ENCODE data around the gene PCMTD2. TPM values are rescaled to one million over a fixed set of nuclear protein-coding genes. Genes with fewer than 3 reads are reported as not detected.

PCMTD2 gene
- total RNA-seq, 4 donors from 2014 or later = 36.5 to 54.8 (median 44.5) TPM

- intact Hi-C loops (cut with DNase I) = no loop called here
- Histone ChIP-seq H3K27ac (replicated peaks in 1 of 4) (no peak overlapping the region), H3K4me1 (no peaks in the 10 kb centered on the region), H3K4me3 (no peak overlapping the region), H3K27me3 (no peaks in the 10 kb centered on the region), H3K9me3 (no peaks in the 10 kb centered on the region), H3K36me3 (peaks cover 7 to 36% (median 23%) of the 10 kb centered on the region in 4 donors)
- TF ChIP-seq POLR2A (IDR thresholded peaks at IDR 0.05; ENCODE audit: low read depth) = no peak
- no peak for TF ChIP-seq POLR2AphosphoS5 (IDR thresholded peaks at IDR 0.05)
- no peak for TF ChIP-seq EP300 (IDR thresholded peaks at IDR 0.05)
- TF ChIP-seq, protein P1, sequence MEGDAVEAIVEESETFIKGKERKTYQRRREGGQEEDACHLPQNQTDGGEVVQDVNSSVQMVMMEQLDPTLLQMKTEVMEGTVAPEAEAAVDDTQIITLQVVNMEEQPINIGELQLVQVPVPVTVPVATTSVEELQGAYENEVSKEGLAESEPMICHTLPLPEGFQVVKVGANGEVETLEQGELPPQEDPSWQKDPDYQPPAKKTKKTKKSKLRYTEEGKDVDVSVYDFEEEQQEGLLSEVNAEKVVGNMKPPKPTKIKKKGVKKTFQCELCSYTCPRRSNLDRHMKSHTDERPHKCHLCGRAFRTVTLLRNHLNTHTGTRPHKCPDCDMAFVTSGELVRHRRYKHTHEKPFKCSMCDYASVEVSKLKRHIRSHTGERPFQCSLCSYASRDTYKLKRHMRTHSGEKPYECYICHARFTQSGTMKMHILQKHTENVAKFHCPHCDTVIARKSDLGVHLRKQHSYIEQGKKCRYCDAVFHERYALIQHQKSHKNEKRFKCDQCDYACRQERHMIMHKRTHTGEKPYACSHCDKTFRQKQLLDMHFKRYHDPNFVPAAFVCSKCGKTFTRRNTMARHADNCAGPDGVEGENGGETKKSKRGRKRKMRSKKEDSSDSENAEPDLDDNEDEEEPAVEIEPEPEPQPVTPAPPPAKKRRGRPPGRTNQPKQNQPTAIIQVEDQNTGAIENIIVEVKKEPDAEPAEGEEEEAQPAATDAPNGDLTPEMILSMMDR (IDR thresholded peaks at IDR 0.05) = no peak
- WGBS = 85% methylated on average over 7 of the region's 10 CpGs
- no peak for DNase-seq (ENCODE audit: extremely low spot score)
Measured at GRCh38 chr20:64277571-64278316, 22.2 kb downstream of the PCMTD2 start.

DNA sequence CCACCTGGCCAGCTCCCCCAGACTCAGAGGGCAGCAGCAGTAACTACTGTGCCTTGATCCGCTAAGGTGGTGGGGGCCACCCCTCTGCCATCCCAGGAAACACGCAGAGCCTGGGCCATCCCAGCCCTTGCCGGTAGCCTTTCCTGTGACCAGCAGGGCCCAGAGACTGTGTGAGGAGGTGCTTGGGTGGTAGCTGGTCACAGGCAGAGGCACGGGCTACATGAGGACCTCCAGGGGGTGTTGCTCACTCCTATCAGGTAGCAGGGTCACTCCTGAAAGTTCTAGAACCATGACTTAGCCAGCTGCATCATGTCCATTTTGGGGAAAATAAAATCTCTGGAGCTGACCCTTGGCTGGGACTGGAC lies 22.8 kb downstream of the PCMTD2 start:
- peaks cover 2 to 31% (median 18%) of the 10 kb centered on the region in 4 donors for H3K36me3 ChIP-seq
- WGBS = 63% methylated on average over 1 of the region's 4 CpGs
- intact Hi-C loops (cut with DNase I) = no loop called here

DNA sequence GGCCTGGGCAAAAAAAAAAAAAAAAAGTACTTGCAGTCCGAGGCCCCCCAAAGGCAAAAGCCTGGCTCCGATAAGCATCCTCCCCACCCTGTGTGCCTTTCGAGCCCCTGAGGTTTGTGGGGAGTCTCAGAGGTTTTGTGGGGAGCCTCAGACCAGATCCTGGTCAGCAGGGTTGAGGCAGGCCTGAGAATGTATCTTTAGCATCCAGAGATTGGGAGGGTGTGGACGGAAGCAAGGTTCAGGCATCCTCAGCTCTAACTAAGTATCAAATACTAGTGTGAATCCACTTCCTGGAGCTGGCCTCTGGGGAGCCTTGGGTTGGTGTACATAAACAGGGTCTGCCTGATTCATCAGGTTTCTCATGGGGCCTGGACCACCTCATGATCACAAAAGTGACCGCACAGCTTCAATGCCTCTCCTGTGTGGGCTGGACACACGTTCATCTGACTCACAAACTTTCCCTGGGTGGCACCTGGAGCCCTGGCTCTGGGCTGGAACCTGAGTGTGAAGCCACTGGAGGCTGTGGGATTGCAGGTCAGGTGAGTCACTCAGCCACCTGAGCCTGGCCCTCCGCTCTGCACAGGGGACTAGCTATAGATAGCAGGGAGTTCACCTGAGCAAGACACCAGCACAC lies 24.4 kb downstream of the PCMTD2 start:
- Histone ChIP-seq H3K9me3 (no peaks in the 10 kb centered on the region), H3K4me3 (no peak overlapping the region), H3K4me1 (no peaks in the 10 kb centered on the region), H3K27me3 (no peaks in the 10 kb centered on the region), H3K27ac (replicated peaks in 1 of 4) (no peak overlapping the region), H3K36me3 (peaks cover 0 to 15% (median 6%) of the 10 kb centered on the region in 4 donors)
- intact Hi-C loops (cut with DNase I) = no loop called here
- peak; percentile 55 for DNase-seq (ENCODE audit: extremely low spot score)
- no peak for TF ChIP-seq POLR2A (IDR thresholded peaks at IDR 0.05; ENCODE audit: low read depth)
- TF ChIP-seq POLR2AphosphoS5 (IDR thresholded peaks at IDR 0.05) = no peak
- no peak for TF ChIP-seq EP300 (IDR thresholded peaks at IDR 0.05)
- TF ChIP-seq, protein P1 (IDR thresholded peaks at IDR 0.05) = no peak
- 79% methylated on average over 7 of the region's 7 CpGs for WGBS

More for the DNA sequence above, 22.8 kb downstream of the PCMTD2 start:
- no peak for TF ChIP-seq POLR2AphosphoS5 (IDR thresholded peaks at IDR 0.05)
- no peak for TF ChIP-seq EP300 (IDR thresholded peaks at IDR 0.05)
- TF ChIP-seq POLR2A (IDR thresholded peaks at IDR 0.05; ENCODE audit: low read depth) = no peak
- TF ChIP-seq, protein P1 (IDR thresholded peaks at IDR 0.05) = no peak
- H3K27me3 ChIP-seq = no peaks in the 10 kb centered on the region
- no peak for DNase-seq (ENCODE audit: extremely low spot score)
- H3K27ac ChIP-seq (replicated peaks in 1 of 4) = no peak overlapping the region
- no peak overlapping the region for H3K4me3 ChIP-seq
- no peaks in the 10 kb centered on the region for H3K4me1 ChIP-seq
- no peaks in the 10 kb centered on the region for H3K9me3 ChIP-seq

- peak; percentile 62 for DNase-seq (ENCODE audit: extremely low spot score)
- no peak overlapping the region for H3K4me3 ChIP-seq
- no peaks in the 10 kb centered on the region for H3K4me1 ChIP-seq
- intact Hi-C loops (cut with DNase I) = no loop called here
- H3K9me3 ChIP-seq = no peaks in the 10 kb centered on the region
- H3K27me3 ChIP-seq = no peaks in the 10 kb centered on the region
- H3K36me3 ChIP-seq = peaks cover 0 to 11% (median 5%) of the 10 kb centered on the region in 4 donors
- no peak for TF ChIP-seq EP300 (IDR thresholded peaks at IDR 0.05)
- TF ChIP-seq, protein P1 (IDR thresholded peaks at IDR 0.05) = no peak
- TF ChIP-seq POLR2A (IDR thresholded peaks at IDR 0.05; ENCODE audit: low read depth) = no peak
- no peak for TF ChIP-seq POLR2AphosphoS5 (IDR thresholded peaks at IDR 0.05)
- 87% methylated on average over 3 of the region's 3 CpGs for WGBS
- no peak overlapping the region for H3K27ac ChIP-seq (replicated peaks in 1 of 4)
Measured at GRCh38 chr20:64280460-64280843, 24.9 kb downstream of the PCMTD2 start.
